HG03139 (cell line): ENCODE measurements around the gene IGSF11.

Experiments
- ATAC-seq: cut with Tn5 transposase; IDR thresholded peaks from one replicate; pipeline ENCODE4 v1.9.1; 2021; ENCODE audit not compliant: unreplicated experiment

The IGSF11 gene

GRCh38 chr3:118951089-118951488 lies 83.6 kb downstream of the IGSF11 start:
- no peak for ATAC-seq

GRCh38 chr3:118949113-118949760 lies 85.4 kb downstream of the IGSF11 start:
- ATAC-seq, result no peak

- no peak for ATAC-seq
These were observed 86.5 kb downstream of the IGSF11 start for GRCh38 chr3:118948146-118948545.

- ATAC-seq, result no peak
These were observed 88.2 kb downstream of the IGSF11 start for GRCh38 chr3:118946449-118946848.

- ATAC-seq, result no peak
These were observed 88.8 kb downstream of the IGSF11 start for GRCh38 chr3:118945834-118946233.

GRCh38 chr3:118943597-118943996 lies 91.0 kb downstream of the IGSF11 start:
- no peak for ATAC-seq

GRCh38 chr3:118942671-118943070 lies 92.0 kb downstream of the IGSF11 start:
- no peak for ATAC-seq

- ATAC-seq, result no peak
These were observed 92.5 kb downstream of the IGSF11 start for GRCh38 chr3:118942195-118942594.

GRCh38 chr3:118941236-118941635 lies 93.4 kb downstream of the IGSF11 start:
- ATAC-seq, result no peak

GRCh38 chr3:118938183-118938961 lies 96.3 kb downstream of the IGSF11 start:
- ATAC-seq, result no peak

GRCh38 chr3:118936811-118937210 lies 97.8 kb downstream of the IGSF11 start:
- no peak for ATAC-seq

- no peak for ATAC-seq
These were observed 101.7 kb downstream of the IGSF11 start for GRCh38 chr3:118932822-118933558.

GRCh38 chr3:118931996-118932395 lies 102.7 kb downstream of the IGSF11 start:
- ATAC-seq, result no peak

GRCh38 chr3:118927449-118927848 lies 107.2 kb downstream of the IGSF11 start:
- no peak for ATAC-seq

GRCh38 chr3:118912188-118912587 lies 122.5 kb downstream of the IGSF11 start:
- no peak for ATAC-seq

GRCh38 chr3:118910332-118910731 lies 124.3 kb downstream of the IGSF11 start:
- ATAC-seq, result no peak

- ATAC-seq, result no peak
These were observed 124.9 kb downstream of the IGSF11 start for GRCh38 chr3:118909763-118910162.

GRCh38 chr3:118907909-118908308 lies 126.7 kb downstream of the IGSF11 start:
- no peak for ATAC-seq

GRCh38 chr3:118900737-118901525 lies 133.7 kb downstream of the IGSF11 start:
- no peak for ATAC-seq

GRCh38 chr3:118890206-118890605 lies 144.4 kb downstream of the IGSF11 start:
- ATAC-seq, result no peak

GRCh38 chr3:118889691-118890090 lies 145.0 kb downstream of the IGSF11 start:
- ATAC-seq, result no peak
